Neural cell (in vitro differentiated cells): ENCODE data around the gene DNAH8. TPM values are rescaled to one million over a fixed set of nuclear protein-coding genes. Genes with fewer than 3 reads are reported as not detected.

Experiments
- H2AFZ ChIP-seq: fragments of 200-600, 300-800 bp; sonication (generic), shearing (Covaris generic); 2 replicates; pipeline ENCODE4 v1.6.0; 2014; ENCODE audit warnings: low read depth, mild to moderate bottlenecking, antibody characterized with exemption, low read length, moderate library complexity
- H3F3A ChIP-seq: fragments of 200-600 bp; shearing (Covaris generic); 2 replicates; pipeline ENCODE4 v1.6.1; 2016; ENCODE audit warnings: mild to moderate bottlenecking, moderate library complexity, mixed read lengths, antibody characterized with exemption, low read length; ENCODE audit not compliant: insufficient read depth, poor library complexity, severe bottlenecking
- H3K27ac ChIP-seq: fragments of 200-600, 300-800 bp; sonication (generic), shearing (Covaris generic); 2 replicates; pipeline ENCODE4 v1.5.1; 2014; ENCODE audit warnings: mild to moderate bottlenecking, low read length, moderate library complexity
- H3K27me3 ChIP-seq: fragments of 300-800, 200-600 bp; sonication (generic), shearing (Covaris generic); 2 replicates; pipeline ENCODE4 v1.6.0; 2014; ENCODE audit warnings: mild to moderate bottlenecking, low read depth, low read length, moderate library complexity; ENCODE audit not compliant: insufficient read depth
- H3K36me3 ChIP-seq: fragments of 300-800, 200-600 bp; sonication (generic), shearing (Covaris generic); 2 replicates; pipeline ENCODE4 v1.5.1; 2014; ENCODE audit warnings: mild to moderate bottlenecking, antibody characterized with exemption, low read length, moderate library complexity; ENCODE audit not compliant: insufficient read depth
- H3K4me2 ChIP-seq: fragments of 300-800, 200-600 bp; sonication (generic), shearing (Covaris generic); 2 replicates; pipeline ENCODE4 v1.6.0; 2014; ENCODE audit warnings: mild to moderate bottlenecking, low read length
- H3K4me3 ChIP-seq: fragments of 300-800, 200-600 bp; sonication (generic), shearing (Covaris generic); 2 replicates; pipeline ENCODE4 v1.5.1; 2014; ENCODE audit warnings: mild to moderate bottlenecking, low read length, moderate library complexity
- H3K79me2 ChIP-seq: fragments of 200-600 bp; shearing (Covaris generic); replicated peaks from 2 replicates; pipeline ENCODE4 v1.6.0; 2014; ENCODE audit warnings: mild to moderate bottlenecking, low read length, moderate library complexity; ENCODE audit not compliant: insufficient read depth
- H3K9ac ChIP-seq: fragments of 300-800, 200-600 bp; sonication (generic), shearing (Covaris generic); 2 replicates; pipeline ENCODE4 v1.6.1; 2016; ENCODE audit warnings: mild to moderate bottlenecking, low read length, mixed read lengths
- H3K9me2 ChIP-seq: fragments of 200-600 bp; shearing (Covaris generic); 2 replicates; pipeline ENCODE4 v1.6.1; 2016; ENCODE audit warnings: mild to moderate bottlenecking, low read length, mixed read lengths; ENCODE audit not compliant: insufficient read depth
- H3K9me3 ChIP-seq: fragments of 200-600, 300-800 bp; sonication (generic), shearing (Covaris generic); 2 replicates; pipeline ENCODE4 v1.6.1; 2016; ENCODE audit warnings: mild to moderate bottlenecking, mixed run types, low read length, moderate library complexity, mixed read lengths
- H4K20me1 ChIP-seq: fragments of 200-600 bp; shearing (Covaris generic); 2 replicates; pipeline ENCODE4 v1.6.1; 2016; ENCODE audit warnings: mild to moderate bottlenecking, mixed run types; ENCODE audit not compliant: insufficient read depth
- CTCF ChIP-seq: fragments of 450-650 bp; IDR thresholded peaks from 2 replicates; pipeline ENCODE4 v1.5.1; 2014; ENCODE audit warnings: antibody characterized with exemption, mild to moderate bottlenecking, moderate library complexity; ENCODE audit not compliant: poor library complexity, severe bottlenecking
- EP300 ChIP-seq: fragments of 450-650 bp; conservative IDR thresholded peaks from 2 replicates; pipeline ENCODE4 v1.6.1; 2014; ENCODE audit warnings: antibody characterized with exemption, mild to moderate bottlenecking, moderate library complexity; ENCODE audit not compliant: poor library complexity, severe bottlenecking
- EZH2 ChIP-seq: fragments of 200-600, 300-800 bp; shearing (Covaris generic), sonication (generic); IDR thresholded peaks from 2 replicates; pipeline ENCODE4 v1.6.1; 2014; ENCODE audit warnings: antibody characterized with exemption, low read length, borderline replicate concordance, mild to moderate bottlenecking; ENCODE audit not compliant: insufficient read depth, poor library complexity, severe bottlenecking
- MXI1 ChIP-seq: fragments of 450-650 bp; conservative IDR thresholded peaks from 2 replicates; pipeline ENCODE4 v1.6.1; 2014; ENCODE audit warnings: antibody characterized with exemption, mild to moderate bottlenecking; ENCODE audit not compliant: poor library complexity, severe bottlenecking
- POLR2AphosphoS5 ChIP-seq: IDR thresholded peaks from 2 replicates; pipeline ENCODE4 v1.6.1; 2012
- RAD21 ChIP-seq: fragments of 450-650 bp; conservative IDR thresholded peaks from 2 replicates; pipeline ENCODE4 v1.6.1; 2014; ENCODE audit warnings: antibody characterized with exemption, mild to moderate bottlenecking, moderate library complexity
- REST ChIP-seq: IDR thresholded peaks from 2 replicates; pipeline ENCODE4 v1.6.1; 2012; ENCODE audit warnings: borderline replicate concordance
- SMC3 ChIP-seq: fragments of 450-650 bp; conservative IDR thresholded peaks from 2 replicates; pipeline ENCODE4 v1.6.1; 2014; ENCODE audit warnings: antibody characterized with exemption, mild to moderate bottlenecking, moderate library complexity; ENCODE audit not compliant: poor library complexity
- TAF1 ChIP-seq: IDR thresholded peaks from 2 replicates; pipeline ENCODE4 v1.6.1; 2012; ENCODE audit warnings: low read depth
- polyA plus RNA-seq: library from polyadenylated mRNA; depleted of rRNA; stranded (reverse); fragments of >200 nt; gene quantifications from 2 replicates; pipeline ENCODE4 v1.2.3, GENCODE V29; 2014

The DNAH8 gene
- polyA plus RNA-seq, 1 donor from 2014 or later: 0.07 TPM

DNA sequence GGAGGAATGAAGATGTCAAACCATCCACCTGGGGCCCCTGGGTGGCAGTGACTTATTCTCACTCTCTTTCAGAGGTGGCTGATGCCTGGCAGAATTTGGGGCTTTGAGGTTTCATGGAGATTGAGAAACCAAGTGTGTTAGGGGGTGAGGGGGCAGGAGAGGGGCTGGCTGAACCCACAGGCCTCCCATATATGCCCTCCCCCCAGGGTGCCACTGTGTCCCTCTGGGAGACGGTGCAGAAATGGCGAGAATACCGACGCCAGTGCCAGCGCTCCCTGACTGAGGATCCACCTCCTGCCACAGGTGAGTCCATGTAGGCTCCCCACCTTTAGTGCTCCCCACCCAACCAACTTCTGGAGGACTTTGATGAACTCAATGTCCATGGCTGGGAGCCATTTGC, 341.1 kb downstream of the DNAH8 start:
- Histone ChIP-seq H4K20me1 (no peaks in the 10 kb centered on the region), H3K9me3 (no peaks in the 10 kb centered on the region), H3K36me3 (no peaks in the 10 kb centered on the region), H3K79me2 (no peaks in the 10 kb centered on the region), H3F3A (no peaks in the 10 kb centered on the region), H3K27ac (no peak overlapping the region), H3K9ac (no peak overlapping the region), H3K9me2 (no peaks in the 10 kb centered on the region), H3K27me3 (peaks cover under 1% of the 10 kb centered on the region), H3K4me2 (no peak overlapping the region), H3K4me3 (no peak overlapping the region), H2AFZ (no peak overlapping the region)
- TF ChIP-seq RAD21: no peak

DNA sequence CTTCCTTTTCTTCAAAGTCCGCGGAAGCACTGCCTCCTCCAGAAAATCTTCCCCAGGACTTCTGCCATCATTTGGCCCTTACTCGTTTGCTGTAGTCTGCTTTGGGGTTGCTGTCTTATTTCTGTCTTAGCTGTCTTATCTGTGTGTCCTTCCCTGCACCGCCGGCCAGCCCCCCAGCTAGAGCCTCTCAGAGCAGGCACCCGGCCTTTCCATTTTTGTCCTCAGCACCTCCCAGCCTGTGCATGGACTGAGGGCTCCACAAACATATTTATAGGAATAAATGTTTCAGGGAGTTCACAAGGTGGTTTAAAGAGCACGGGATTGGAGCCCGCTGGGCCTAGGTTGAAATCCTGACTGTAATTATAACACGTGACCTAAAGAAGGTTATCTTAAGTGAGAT, 341.6 kb downstream of the DNAH8 start:
- Histone ChIP-seq H3K9ac (no peak overlapping the region), H3K79me2 (no peaks in the 10 kb centered on the region), H3K4me2 (no peak overlapping the region), H3K9me2 (no peaks in the 10 kb centered on the region), H3F3A (no peaks in the 10 kb centered on the region), H3K27ac (no peak overlapping the region), H3K9me3 (no peaks in the 10 kb centered on the region), H4K20me1 (no peaks in the 10 kb centered on the region), H3K27me3 (no peaks in the 10 kb centered on the region), H3K36me3 (no peaks in the 10 kb centered on the region), H3K4me3 (no peak overlapping the region), H2AFZ (no peak overlapping the region)
- no peak for TF ChIP-seq MXI1
- TF ChIP-seq EP300: no peak
- TF ChIP-seq CTCF: no peak
- no peak for TF ChIP-seq REST
- no peak for TF ChIP-seq SMC3
- no peak for TF ChIP-seq POLR2AphosphoS5
- TF ChIP-seq TAF1: no peak
- no peak for TF ChIP-seq EZH2
- TF ChIP-seq RAD21: no peak
